SK-MEL-5 (cell line): Measurements from ENCODE around the gene RGS3. TPM values are rescaled to one million over a fixed set of nuclear protein-coding genes. Genes with fewer than 3 reads are reported as not detected.

Source experiments
- DNase-seq: peaks from one replicate; pipeline ENCODE4 v3.0.0-alpha.2; 2016; ENCODE audit warnings: low read depth, low spot score
- in situ Hi-C: cut with HindIII; loops from 2 replicates; pipeline ENCODE4 v1.10.0; 2016; ENCODE audit warnings: low sequenced_read_pairs, high pct_unique_total_duplicates, low pct_unique_long_range_greater_than_20kb
- total RNA-seq: library from RNA; depleted of rRNA; stranded (reverse); fragments of >200 nt; shearing (Covaris generic); gene quantifications from 2 replicates; pipeline ENCODE4 v1.2.3, GENCODE V29; 2014

The RGS3 gene
- total RNA-seq, 1 experiment from 2014 or later = 25.0 TPM

GRCh38 chr9:113568571-113569321 lies 105.2 kb downstream of the RGS3 start:
- in situ Hi-C loops = no loop called here
- no peak for DNase-seq

GRCh38 chr9:113569472-113570060 lies 106.0 kb downstream of the RGS3 start:
- in situ Hi-C loops = no loop called here
- DNase-seq = no peak

GRCh38 chr9:113570106-113570505 lies 106.6 kb downstream of the RGS3 start:
- DNase-seq = no peak
- in situ Hi-C loops = no loop called here

DNA sequence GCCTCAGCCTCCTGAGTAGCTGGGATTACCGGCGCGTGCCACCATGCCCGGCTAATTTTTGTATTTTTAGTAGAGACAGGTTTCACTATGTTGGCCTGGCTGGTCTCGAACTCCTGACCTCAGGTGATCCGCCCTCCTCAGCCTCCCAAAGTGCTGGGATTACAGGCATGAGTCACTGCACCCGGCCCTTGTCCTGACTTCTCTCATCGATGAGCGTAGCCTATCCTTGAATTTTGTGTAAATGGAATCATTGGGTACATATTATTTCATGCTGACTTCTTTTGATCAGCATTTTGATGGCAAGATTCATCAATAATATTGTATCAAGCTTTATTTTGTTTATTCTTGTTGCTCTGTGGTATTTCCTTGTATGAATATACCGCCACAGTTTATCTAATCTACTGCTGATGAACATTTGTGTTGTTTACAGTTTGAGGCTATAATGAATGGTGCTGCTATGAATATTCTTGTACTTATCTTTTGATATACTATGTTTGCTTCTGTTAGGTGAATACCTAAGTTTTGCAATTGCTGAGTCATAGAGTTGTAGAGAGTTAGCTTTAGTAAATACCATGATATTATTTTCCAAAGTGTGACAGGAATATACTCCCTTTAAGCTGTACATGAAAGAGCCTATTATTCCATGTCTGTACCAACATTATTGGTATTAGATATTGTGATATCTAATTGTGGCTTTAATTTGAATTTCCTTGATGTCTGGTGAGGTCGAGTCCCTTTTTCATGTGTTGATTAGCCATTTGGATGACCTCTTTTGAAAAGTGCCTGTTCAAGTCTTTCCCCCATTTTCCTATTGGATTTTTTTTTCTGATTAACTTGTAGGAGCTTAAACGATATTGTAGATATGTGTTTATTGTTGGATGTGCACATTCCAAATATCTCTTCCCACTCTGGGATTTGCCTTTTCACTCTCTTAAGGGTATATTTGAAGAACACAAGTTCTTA lies 107.5 kb downstream of the RGS3 start:
- no peak for DNase-seq
- in situ Hi-C loops = no loop called here

- in situ Hi-C loops = no loop called here
- no peak for DNase-seq
These were observed 108.7 kb downstream of the RGS3 start for GRCh38 chr9:113572076-113572861.

- DNase-seq = peak; percentile 42
- in situ Hi-C loops = no loop called here
These were observed 109.8 kb downstream of the RGS3 start for GRCh38 chr9:113573046-113573958.

DNA sequence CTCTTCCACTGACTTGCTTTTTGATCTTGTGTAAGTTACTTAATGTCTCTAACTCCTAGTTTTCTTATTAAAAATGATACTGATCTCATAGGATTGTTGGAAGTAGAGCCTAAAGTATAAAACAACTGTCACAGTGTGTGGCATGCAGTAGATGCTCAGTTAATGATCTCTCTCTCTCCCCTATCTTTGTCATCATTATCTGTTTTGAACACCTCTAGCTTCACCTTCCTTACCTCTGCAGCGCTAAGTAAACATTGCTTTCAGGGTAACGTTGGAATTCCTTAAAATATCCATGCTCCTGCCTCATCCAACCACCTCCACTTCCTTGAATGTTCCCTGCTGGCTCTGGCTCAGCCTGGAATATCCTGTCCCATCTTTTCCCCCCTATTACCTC lies 110.4 kb downstream of the RGS3 start:
- in situ Hi-C loops = no loop called here
- DNase-seq = no peak

DNA sequence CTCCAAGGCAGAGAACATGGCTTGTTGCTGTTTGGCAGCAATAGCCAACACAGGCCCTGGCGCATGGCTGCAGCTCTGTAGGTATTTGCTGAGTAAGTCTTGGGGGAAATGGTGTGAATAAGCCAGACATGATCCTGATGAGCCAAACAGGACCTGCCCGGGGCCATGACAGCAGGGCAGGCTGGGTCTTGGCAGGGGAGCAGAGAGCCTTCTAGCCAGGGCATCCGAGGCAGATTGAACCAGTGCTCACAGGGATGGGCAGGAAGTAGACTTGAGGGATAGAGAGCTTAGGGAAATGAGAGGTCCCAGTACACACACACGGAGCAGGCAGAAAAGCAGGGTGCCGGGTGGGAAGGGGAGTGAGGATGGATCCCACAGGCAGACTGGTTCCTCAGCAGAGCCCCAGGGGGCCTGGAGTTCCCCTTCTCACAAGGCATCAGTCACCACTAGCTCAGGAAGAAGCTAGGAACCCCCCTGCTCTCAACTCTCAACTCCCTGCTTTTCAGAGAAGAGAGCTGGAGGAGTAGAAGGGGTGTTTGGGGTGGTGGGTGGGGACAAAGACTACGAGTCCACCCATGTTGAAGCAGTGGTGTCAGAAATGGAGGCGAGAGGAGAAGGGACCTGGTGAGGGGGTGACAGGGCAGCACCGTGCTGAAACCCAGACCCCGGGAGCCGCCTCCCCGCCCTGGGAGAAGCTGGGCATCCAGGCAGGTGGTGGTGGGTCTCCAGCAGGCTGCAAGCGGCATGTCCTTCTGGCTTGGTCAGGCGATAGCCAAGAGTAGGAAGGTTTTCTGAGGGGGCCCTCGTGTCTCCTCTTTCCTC lies 111.1 kb downstream of the RGS3 start:
- DNase-seq = no peak
- in situ Hi-C loops = no loop called here

DNA sequence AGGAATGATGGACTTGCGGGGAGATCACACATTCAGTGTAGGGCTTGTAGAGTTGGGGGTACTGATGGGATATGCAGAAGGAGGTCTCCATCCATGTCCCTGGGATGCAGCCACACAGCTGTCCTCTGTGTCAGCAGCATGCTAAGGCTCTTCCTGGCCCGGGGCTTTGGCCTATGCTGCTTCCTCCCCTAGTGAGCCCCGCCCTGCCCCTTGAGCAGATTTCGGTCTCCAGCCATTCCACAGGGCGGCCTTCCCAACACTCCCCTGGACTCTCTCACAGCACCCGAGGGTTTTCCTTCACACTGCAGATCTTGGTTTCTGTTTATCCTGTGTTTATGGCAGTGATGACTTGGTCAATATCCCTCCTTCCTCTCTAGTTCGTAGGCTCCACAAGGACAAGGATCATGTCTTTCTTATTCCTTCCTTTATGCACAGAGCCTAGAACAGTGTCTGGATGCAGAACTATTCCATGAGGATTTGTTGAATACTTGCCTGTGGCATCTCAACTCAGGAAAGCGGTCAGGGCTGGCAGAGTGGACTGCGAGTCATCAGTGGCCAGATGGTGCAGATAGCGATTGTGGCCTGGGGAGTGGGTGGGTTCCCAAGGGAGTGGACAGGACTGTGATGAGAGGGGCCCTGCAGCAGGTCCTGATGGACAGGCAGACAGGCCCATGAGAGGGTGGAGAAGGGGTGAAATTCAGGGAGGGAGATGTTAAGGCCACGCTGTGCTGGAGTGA lies 114.2 kb downstream of the RGS3 start:
- in situ Hi-C loops = no loop called here
- DNase-seq = no peak

- in situ Hi-C loops = no loop called here
- no peak for DNase-seq
These were observed 114.8 kb downstream of the RGS3 start for GRCh38 chr9:113578279-113578865.

GRCh38 chr9:113578882-113579282 lies 115.4 kb downstream of the RGS3 start:
- peak; percentile 18 for DNase-seq
- in situ Hi-C loops = no loop called here

- in situ Hi-C loops = no loop called here
- DNase-seq = no peak
These were observed 115.9 kb downstream of the RGS3 start for GRCh38 chr9:113579283-113580040.

- in situ Hi-C loops = no loop called here
- no peak for DNase-seq
These were observed 116.8 kb downstream of the RGS3 start for GRCh38 chr9:113580041-113580953.

DNA sequence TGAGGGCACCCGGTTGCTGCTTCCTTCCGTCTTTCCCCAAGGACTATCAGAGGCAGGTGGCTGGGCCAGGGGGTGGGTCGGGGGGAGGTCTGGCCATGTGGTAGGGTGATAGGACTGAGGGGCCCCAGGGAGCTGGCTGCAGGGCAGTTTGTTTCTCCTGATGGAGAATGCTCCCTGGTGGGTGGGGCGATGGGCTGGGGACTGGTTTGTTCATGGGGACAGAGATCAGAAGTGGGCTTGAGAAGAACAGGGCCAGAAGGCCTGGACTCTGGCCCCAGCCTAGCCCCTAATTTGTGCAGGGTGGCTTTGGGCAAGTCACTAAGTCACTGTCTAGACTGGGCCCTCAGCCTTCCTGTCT lies 117.4 kb downstream of the RGS3 start:
- in situ Hi-C loops = no loop called here
- no peak for DNase-seq
